Daoy (cell line): ENCODE measurements around the gene AKT1. TPM values are rescaled to one million over a fixed set of nuclear protein-coding genes. Genes with fewer than 3 reads are reported as not detected.
"Not testable (repeated sequence)": the region's sequence is repeated elsewhere in the genome, so short reads cannot be mapped to it uniquely, and the experiment has no call there.

Experiments used
- DNase-seq: peaks from one replicate; pipeline ENCODE4 v3.0.0-alpha.2; 2015; ENCODE audit warnings: low read depth
- total RNA-seq: library from RNA; depleted of rRNA; stranded (reverse); fragments of >200 nt; shearing (Covaris generic); gene quantifications from 2 replicates; pipeline ENCODE4 v1.2.3, GENCODE V29; 2014; rRNA removed

Gene AKT1
- total RNA-seq = 125 and 141 TPM in 2 replicates

DNA sequence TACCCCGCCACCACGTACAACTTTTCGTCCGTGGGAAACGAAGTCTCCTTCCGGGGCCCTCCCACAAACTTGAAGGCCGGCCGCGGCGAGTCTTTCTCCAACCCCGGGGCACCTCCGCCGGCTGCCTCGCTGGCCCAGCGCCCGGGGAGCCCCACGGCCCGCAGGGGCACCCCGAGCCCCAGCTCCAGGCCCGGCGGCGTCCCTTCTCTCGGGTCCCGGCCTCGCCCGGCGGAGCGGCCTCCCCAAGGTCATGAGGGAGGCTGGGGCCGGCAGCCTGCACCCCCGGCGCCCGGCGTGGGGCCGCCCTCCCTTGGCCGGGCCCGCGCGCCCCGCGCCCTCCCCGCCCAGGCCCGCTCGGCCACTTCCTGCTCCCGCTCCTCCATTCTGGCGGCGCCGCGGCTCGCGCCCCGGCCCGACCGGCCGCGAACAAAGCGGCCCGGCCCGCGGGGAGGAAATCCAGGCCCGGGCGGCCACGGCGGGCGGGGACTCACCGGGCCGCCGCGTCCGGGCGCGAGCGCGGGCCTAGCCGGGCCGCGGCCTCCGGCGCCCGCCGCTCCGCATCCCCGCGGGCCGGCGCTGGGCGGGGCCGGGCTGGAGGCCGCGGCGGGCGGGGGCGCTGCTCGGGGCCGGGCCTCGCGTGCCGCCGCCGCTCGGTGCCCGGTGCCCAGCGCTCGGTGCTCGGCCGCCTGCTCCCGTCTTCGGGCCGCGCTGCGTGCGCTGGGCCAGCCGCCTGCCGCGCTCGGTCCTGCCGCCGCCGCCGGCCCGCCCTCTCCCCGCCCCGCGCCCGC, at the start of gene AKT1:
AKT1 (minus strand) TSS at position 756 of the 788 bp plus-strand sequence. CDS start 3,105 bp downstream, outside the sequence.
- peak; percentile 46 for DNase-seq

DNA sequence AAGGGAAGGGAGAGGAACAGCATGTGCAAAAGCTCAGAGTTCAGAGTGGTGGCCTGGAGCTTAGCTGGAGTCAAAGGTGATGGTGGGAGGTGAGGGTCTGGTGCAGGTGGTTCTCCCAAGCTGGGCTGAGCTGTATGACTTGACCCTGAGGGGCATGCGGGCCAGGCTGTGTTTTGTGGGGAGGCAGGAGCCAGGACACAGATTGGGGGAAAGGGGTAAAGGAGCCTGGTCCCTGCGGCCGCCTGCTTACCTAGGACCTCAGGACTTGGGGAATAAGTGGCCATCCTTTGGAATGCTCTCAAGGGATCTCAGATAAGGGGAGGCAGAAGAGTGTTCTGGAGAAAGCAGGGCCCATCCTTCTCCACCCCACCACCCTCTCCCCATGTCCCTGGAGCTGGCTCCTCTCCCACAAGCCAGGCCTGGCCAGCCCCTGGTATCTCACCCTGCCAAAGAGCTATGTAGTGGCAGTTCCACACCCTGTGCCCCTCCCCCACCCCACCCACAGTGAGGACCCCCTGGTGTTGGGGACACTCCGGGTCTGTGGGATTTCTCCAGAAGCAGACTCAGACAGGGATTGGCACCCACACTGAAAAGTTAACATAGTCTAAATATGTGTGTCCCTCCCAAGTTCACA, 49.6 kb upstream of the AKT1 start:
- no peak for DNase-seq

GRCh38 chr14:104844306-104845032, 48.9 kb upstream of the AKT1 start:
- DNase-seq = no peak

DNA sequence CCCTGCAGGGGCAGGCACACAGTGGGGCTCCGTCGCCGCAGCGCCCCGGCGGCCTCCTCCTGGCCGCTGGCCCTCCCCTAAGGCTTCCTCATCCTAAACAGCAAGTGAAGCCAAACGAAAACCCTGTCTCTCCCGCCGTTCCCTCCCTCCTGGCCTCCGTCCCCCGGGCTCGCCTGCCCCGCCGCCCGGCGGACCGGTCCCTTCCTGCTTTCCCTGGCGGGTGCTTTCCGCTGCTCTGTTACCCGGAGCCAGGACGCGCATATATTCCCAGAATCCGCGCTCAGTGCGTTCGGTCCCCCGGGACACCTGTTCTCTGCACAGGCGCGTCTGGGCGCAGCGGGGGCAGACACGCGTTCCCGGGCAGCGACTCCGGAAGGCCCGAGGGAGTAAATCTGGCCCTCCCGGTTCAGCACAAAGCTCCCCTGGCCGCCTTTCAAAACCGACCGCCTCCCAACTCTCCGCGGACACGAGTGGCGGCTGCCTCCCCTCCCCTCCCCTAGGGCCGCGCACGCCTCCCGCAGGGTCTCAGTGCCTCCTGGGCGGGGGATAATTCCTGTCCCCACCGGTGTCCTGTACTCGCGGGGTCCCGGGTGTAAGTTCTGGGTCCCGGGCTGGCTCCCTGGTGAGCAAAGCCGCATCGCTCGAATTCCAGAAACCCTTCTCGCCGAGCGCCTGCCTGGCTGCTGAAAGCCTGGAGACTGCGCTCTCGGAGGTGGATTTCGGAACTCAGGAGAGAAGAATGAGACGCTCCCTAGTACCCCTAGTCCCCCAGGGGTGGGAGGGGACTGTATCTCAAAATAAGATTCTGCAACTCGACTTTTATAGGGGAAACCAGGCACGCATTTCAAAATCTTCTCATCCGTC, 48.1 kb upstream of the AKT1 start:
- DNase-seq = peak; percentile 27

DNA sequence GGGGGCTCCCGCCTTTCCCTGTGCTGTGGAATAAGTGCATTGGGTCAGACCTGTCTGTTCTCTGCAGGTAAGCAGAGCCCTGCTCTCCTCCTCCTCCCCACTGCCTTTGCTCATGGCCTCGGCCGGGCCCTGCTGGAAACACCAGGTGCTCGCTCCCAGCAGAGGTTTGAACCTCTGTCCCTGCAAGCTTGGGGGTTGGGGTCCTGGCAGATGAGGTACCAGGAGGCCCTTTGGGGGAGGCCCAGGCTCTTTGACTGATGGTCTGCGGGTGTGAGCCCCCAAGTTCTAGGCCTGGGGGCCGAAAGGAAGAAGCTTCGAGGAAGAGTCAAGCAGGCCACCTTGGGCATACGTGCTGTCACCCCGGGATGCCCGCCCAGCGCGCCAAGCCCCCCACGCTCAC, 47.5 kb upstream of the AKT1 start:
- no peak for DNase-seq

DNA sequence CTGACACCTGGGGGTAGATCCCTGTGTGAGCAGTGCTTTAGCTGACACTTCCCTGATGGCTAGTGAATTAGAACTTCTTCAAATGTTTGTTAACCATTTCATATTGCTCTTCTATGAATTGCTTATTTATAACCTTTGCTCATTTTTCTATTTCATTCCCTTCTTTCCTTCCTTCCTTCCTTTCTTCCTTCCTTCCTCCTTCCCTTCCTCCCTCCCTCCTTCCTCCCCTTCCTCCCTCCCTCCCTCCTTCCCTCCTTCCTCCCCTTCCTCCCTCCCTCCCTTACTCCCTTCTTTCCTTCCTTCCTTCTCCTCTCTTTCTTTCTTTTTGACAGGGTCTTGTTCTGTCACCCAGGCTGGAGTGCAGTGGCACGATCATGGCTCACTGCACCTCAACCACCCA, 46.2 kb upstream of the AKT1 start:
- no peak for DNase-seq

DNA sequence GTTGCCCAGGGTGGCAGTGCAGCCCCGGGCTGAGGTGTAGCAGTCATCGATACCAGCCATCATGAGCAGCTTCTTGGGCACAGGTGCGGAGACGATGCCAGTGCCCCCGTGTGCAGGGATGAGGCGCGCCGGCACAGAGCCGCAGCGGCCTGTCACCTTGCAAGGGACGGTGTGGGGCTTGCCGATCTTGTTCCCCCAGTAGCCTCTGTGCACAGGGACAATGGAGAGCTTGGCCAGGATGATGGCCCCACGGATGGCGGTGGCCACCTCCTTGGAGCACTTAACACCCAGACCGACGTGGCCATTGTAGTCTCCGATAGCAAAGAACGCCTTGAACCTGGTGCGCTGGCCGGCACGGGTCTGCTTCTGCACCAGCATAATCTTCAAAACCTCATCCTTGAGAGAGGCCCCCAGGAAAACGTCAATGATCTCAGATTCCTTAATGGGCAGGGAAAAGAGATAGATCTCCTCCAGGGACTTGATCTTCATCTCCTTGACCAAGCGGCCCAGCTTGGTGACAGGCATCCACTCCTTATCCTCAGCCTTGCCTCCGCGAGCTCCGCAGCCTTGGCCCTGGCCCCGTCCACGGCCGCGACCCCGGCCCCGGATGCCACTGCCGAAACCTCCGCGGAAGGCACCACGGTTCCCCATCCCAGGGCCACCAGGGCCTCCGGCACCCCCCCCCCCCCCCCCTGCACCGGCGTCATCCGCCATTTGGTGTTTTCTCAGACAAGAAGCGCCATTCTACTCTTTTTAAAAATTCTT, 40.8 kb upstream of the AKT1 start:
- not testable (repeated sequence) for DNase-seq

DNA sequence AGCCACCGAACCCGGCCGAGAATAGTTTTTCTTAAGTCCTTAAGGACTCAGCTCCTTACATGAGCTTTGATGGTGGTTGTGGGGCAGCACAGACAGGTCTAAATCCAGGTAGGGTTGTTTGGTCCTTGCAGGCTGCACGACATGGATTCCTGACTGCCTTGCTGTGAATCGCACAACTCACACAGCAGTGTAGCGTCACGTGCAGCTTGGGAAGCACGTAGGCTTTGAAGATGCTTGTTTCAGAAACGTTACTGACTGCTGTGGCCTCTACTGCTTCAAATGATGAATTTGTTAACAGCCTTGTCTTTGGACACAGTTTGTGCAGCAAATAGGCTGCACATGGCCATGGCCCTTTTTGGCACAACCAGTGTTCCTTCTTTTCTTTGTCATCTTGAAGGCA, 35.2 kb upstream of the AKT1 start:
- DNase-seq = no peak

DNA sequence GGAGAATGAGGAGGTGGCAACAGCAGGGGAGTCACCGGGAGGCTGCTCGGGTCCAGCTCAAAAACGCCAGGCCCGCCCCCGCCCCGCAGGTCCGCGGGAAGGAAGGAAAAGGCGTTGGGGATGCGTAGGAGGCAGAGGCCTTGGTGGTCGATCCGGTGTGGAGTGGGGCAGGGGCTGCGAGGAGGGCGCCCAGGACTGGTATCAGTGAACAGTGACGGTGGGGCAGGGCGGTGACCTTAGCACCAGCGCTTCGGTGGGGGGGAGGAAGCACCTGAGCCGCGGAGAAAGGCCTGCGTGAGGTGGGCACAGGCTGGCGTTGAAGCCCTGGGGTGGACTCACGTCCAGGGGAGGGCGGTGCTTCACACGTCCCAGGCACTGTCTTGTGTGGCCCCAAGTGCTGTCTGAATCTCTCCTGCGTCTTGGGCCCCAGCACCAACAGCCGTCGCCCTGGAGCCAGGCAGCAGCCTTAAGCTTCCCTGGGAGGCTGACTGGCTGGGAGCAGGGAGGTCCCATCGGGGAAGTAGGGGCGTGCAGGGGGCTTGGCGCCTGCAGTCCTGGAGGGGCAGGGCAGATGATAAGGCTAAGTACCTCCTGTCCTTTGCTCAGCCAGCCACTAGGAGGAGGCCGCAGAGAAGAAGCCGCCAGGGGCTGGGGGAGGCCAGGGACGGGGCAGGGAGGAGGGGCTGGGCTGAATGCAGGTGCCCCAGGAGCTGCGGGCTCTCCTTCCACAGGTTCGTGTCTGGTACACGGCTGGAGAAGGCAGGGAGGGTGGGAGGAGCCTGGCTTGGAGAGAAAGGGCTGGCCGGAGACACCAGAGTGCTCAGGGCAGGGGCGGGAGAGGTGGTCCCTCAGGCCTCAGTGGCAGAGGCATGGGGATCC, 31.9 kb upstream of the AKT1 start:
- peak; percentile 59 for DNase-seq

DNA sequence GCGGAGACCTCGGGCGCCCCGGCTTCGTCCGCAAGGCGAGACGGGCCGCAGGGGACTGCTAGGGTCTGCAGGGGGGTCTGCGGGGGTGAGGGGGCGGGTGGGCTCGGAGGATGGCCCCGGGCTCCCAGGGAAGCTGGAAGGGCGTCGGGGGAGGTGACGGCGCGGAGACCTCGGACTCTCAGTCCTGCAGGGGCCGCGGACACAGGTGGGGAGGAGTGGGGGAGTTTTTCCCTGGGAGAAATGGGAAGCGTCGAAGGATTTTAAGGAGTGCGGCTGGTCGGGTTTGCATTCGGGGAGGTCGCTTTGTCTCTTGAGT, 31.3 kb upstream of the AKT1 start:
- no peak for DNase-seq

DNA sequence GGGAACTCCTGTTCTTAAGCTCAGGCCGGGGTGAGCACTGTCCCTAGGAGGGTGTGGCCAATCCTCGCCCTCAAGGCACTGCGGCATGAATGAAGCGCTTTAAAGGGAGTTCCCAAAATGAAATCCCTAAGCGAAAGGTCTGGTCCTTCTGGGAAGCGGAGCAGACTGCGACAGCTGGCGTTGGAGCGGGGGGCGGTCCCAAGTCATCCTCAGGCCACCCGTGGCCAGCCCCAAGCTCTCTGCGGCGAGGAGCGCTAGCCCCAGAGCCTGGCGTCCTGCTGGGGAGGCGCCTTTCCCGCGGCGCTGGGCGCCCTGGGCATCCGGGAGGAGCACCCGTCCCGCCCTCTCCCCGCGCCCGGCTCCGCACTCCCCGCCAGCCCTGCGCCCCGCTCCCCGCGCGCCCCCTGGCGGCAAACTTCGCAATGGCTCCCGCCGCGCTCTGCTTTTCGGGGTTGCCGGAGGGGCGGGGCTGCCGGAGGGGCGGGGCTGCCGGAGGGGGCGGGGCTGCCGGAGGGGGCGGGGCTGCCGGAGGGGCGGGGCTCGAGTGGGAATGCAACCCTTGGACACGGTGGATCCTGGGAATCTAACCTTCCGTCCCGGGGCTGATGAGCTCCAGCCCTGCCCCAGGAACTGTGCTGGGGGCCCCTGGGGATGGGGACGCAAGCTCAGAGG, 30.8 kb upstream of the AKT1 start:
- DNase-seq = peak; percentile 94

DNA sequence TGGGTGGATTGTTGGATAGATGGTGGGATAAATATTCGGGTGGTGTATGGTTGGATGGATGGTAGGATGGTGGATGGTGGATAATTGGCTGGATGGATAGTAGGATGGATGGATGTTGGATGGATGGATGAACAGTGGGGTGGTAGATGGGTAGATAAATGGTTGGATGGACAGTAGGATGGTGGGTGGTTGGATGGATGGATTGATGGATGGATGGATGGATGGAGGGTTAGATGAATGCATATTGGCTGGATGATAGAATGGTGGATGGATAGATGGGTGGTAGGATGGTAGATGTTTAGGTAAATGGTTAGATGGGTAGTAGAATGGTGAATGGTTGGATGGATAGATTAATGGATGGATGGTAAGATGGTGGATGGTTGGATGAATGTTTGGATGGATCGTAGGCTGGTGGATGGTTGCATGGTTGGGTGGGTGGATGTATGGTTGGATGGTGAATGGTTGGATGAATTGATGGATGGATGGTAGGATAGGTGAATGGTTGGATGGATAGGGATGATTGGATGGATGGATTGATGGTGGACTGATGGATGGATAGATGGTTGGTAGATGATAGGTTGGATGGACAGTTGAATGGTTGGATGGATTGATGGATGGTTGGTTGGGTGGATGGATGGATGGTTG, 28.9 kb upstream of the AKT1 start:
- no peak for DNase-seq

DNA sequence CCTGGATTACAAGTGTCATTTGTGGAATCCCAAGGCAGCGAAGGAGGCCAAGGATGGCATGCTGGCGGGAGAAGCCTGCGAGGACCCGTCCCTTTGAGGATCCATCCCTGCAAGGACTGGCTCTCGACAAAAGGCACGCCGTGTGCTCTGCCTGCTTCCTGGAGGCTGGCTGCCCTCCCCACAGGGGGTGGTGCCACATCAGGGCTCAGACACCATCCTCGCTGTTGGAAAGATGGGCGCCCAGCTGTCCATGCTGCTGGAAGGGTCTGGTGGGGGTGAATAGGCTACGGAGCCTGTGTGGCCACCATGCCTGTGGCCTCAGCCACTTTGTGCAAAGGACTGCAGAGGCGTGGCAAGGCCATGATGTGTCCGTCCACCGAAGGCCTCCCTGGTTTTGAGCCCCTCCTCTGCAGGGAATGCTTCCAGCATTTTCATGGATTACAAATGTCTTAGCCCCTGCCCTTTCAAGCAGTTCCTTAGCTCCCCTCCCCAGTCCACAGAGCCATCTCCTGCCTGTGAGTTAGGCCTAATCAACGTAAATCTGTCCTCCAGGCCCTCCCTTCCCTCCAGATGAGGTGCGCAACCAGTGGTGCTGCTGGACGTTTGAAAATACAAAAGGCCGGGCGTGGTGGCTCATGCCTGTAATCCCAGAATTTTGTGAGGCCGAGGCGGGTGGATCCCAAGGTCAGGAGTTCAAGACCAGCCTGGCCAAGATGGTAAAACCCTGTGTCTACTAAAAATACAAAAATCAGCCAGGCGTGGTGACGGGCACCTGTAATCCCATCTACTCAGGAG, 27.5 kb upstream of the AKT1 start:
- no peak for DNase-seq

- no peak for DNase-seq
Observed at GRCh38 chr14:104821971-104822608, 26.5 kb upstream of the AKT1 start.

- DNase-seq = no peak
Observed at GRCh38 chr14:104821229-104821945, 25.8 kb upstream of the AKT1 start.

DNA sequence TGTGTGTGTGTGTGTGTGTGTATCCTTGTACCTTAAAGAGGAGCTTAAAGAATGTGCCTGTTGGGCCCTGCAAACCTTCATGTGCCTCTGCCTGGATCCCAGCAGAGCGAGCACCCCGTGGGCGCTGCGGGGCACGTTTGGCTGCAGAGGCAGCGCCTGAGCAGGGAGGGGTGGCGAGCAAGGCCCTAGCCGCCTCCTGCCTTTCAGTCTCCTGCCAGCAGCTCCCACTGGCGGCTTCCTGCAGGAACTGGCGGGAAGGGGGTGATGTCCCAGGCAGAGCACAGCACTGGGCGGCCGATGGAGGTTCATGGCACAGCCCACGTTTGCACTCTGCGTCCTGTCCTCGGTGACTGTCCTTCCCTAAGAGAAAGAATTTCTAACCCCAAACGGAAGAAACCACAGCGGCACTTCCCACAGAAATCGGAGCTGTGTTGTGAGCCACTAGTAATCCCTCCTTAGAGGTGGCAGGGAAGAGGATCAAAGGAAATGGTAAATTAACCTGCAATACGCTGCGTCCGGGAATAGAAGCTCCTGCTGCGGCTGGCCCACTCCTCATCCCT, 25.2 kb upstream of the AKT1 start:
- peak; percentile 80 for DNase-seq

DNA sequence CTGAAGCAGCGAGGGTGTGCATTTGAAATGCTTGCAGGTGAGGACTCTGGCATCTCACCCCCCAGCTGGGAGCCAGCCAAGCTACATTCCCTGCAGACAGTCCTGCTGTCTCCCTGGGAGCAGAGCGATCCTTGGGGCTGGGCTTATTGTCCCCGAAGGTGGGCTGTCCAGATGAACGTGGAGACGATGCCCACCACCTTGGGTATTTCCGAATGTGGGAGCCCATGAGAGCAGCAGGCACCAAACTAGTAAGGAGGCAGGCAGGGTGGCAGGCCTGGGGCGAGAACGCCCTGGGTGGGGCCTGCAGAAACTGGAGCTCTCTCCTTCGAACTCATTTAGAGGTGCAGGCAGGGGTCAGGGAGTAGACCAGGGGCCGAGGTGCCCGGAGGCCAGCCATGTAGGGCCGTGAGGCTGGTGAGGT, 23.8 kb upstream of the AKT1 start:
- DNase-seq = no peak
